OCI-LY3 (cell line): ENCODE measurements around the gene USP3.

Experiments
- CTCF ChIP-seq: fragments of 200-600, 300-600 bp; sonication (generic); IDR thresholded peaks from 2 replicates; pipeline ENCODE4 v1.5.1; 2014; ENCODE audit warnings: antibody characterized with exemption, low read length, low read depth
- EZH2phosphoT487 ChIP-seq: fragments of 200-600 bp; shearing (Covaris generic); IDR thresholded peaks from 2 replicates; pipeline ENCODE4 v1.6.1; 2018; ENCODE audit warnings: antibody characterized with exemption, mixed run types, low read depth

GRCh38 chr15:63556736-63557135, 52.3 kb downstream of the USP3 start:
- TF ChIP-seq CTCF (no peak), EZH2phosphoT487 (no peak)
